Esophagus muscularis mucosa (tissue), 4 donors: ENCODE results near the gene ALDOA.
"Not testable (repeated sequence)": the region's sequence is repeated elsewhere in the genome, so short reads cannot be mapped to it uniquely, and the experiment has no call there.

ENCODE experiments used
- CTCF ChIP-seq, 3 experiments: fragments of 200-600 bp in 2 of 3; fragments of 450-650 bp in 1 of 3; sonication (generic) in 2 of 3; IDR thresholded peaks; one replicate each; pipeline ENCODE4 v1.5.1; 2017 to 2019; ENCODE audit warnings: antibody characterized with exemption in 3 of 3, mild to moderate bottlenecking in 2 of 3, moderate library complexity in 1 of 3
- EP300 ChIP-seq: sonication (generic); formaldehyde crosslinking; IDR thresholded peaks from one replicate; pipeline ENCODE4 v1.6.1; 2017; ENCODE audit warnings: antibody characterized with exemption
- POLR2A ChIP-seq: fragments of 450-650 bp; IDR thresholded peaks from one replicate; pipeline ENCODE4 v1.6.1; 2017; ENCODE audit warnings: antibody characterized with exemption, moderate library complexity, mild to moderate bottlenecking, low read depth
- POLR2AphosphoS5 ChIP-seq, 2 donors: sonication (generic); formaldehyde crosslinking; IDR thresholded peaks; one replicate each; pipeline ENCODE4 v1.6.1; 2017; ENCODE audit warnings: antibody characterized with exemption in 2 of 2

- TF ChIP-seq CTCF (IDR thresholded peaks at IDR 0.05); POLR2A; EP300; POLR2AphosphoS5 (IDR thresholded peaks at IDR 0.05): not testable (repeated sequence)
Observed at GRCh38 chr16:30040690-30041089, 24.9 kb upstream of the ALDOA start.
